ENCODE data around the gene SHMT2.

Gene SHMT2

DNA sequence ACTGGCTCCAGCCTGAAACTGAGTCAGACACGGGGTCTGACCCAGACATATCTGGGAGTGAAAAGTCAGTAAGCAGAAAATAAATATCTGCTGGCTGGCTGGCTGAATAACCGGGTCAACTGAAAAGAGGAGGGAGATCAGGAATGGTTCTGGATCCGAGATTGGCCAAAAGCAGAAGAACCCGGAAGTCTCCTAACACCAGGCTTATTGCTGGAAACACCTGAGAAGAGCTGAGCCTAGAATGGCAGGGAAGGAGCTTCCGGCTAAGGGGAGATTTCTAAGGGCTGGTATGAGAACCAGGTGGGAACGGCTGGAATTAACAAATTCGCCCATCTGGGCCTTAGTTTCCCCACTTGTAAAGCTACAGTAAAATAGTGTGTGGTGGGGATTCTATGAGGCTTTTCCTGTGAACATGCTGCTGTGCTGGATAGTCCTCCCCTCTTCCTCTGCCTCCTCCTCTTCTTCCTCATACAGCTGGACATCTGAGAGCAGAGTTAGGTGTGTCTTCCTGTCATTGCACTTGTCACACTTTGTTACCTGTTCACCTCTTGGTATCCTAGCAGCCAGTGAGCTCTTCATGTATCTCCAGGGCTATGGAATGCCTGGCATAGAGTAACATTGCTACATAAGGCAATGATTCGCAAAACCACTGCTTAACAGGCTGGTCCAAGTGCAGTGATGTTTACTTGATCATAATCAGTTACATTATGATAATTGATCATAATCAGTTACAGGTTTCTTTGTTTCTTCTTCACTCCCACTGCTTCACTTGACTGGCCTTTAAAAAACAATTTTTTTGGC, 2.0 kb upstream of the SHMT2 start:
- ChIA-PET POLR2A (interaction anchor here (0.5 to 1.4 kb wide), 2 partner anchors 9 to 517 kb away, joined by 3 to 5 read pairs; partner anchors contain the start of gene TSPAN31), CTCF (interaction anchor here (1.1 to 22.8 kb wide), 7 partner anchors 9 to 231 kb away, joined by 3 to 403 read pairs (median 10); partner anchors contain the start of genes GLI1, NXPH4 and STAC3)
- TF ChIP-seq, protein P1, sequence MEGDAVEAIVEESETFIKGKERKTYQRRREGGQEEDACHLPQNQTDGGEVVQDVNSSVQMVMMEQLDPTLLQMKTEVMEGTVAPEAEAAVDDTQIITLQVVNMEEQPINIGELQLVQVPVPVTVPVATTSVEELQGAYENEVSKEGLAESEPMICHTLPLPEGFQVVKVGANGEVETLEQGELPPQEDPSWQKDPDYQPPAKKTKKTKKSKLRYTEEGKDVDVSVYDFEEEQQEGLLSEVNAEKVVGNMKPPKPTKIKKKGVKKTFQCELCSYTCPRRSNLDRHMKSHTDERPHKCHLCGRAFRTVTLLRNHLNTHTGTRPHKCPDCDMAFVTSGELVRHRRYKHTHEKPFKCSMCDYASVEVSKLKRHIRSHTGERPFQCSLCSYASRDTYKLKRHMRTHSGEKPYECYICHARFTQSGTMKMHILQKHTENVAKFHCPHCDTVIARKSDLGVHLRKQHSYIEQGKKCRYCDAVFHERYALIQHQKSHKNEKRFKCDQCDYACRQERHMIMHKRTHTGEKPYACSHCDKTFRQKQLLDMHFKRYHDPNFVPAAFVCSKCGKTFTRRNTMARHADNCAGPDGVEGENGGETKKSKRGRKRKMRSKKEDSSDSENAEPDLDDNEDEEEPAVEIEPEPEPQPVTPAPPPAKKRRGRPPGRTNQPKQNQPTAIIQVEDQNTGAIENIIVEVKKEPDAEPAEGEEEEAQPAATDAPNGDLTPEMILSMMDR (IDR thresholded peaks at IDR 0.05; ENCODE audit: control extremely low read depth, extremely low read depth, low read depth, missing control alignments) = no peak
- no peak for DNase-seq (ENCODE audit: extremely low spot score)

DNA sequence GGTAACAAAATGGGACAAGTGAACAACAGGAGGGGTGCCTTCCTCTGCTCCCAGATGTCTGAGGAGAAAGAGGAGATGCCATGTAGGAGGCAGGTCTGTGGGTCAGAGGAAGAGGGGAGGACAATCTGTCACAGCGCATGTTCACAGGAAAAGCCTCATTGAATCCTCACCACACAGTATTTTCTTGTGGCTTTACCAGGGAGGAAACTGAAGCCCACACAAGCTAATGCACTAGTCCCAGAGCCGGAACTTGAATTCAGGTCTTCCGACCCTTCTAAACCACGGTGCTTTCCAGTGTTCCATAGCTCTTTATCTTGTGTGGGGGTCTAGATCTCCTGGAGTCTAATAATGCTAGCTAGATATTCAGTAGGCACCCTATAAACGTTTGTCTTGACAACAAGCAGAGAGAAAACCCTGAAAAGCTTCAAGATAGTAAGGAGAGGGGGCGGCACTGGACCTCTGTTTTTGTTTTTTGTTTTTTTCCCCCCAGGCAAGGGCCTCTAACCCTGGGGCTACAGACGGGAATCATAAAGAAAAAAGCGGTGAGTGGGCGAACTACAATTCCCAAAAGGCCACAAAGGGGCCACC, 371 bp upstream of the SHMT2 start:
- CTCF ChIA-PET = interaction anchor here (0.8 to 22.8 kb wide), 14 partner anchors 10 to 234 kb away, joined by 3 to 403 read pairs (median 4); partner anchors contain the start of genes NXPH4 and STAT6
- DNase-seq (ENCODE audit: extremely low spot score) = no peak
- POLR2A ChIA-PET = interaction anchor here (0.6 to 2.3 kb wide), 8 partner anchors 11 to 304 kb away, joined by 3 to 32 read pairs (median 6); partner anchors contain the start of genes DDIT3 and LRP1
- TF ChIP-seq, protein P1 (IDR thresholded peaks at IDR 0.05; ENCODE audit: control extremely low read depth, extremely low read depth, low read depth, missing control alignments) = no peak

DNA sequence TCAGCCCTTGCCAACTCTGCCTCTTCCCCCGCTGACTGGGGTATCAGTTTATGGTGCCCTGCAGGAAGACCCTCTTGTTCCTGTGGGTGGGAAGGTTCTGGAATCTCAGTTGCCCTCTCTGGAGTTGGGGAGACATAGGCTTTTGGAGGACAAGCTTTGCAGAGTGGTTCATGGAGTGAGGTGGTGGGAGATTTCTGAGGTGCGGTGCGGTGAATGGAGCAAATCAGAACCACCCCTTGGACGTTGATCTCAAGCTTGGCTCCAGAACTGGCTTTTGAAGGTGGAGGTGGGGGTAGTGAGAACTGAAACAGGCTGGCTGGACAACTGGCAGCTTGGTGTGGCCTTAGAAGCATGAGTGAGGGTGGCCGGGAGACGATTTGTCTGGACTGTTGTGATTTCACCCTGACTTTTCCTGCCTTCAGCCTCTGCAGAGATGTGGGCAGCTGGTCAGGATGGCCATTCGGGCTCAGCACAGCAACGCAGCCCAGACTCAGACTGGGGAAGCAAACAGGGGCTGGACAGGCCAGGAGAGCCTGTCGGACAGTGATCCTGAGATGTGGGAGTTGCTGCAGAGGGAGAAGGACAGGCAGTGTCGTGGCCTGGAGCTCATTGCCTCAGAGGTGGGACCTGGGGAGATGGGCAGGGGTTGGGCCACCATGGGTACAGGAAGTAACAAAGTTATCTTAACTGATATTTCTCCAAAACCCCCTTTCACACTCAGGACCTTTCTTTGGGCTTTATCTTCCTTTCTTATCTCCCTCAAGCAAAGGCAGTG, 1.1 kb downstream of the SHMT2 start:
- POLR2A ChIA-PET = interaction anchor here (1.7 to 2.3 kb wide), 2 partner anchors 10 to 13 kb away, joined by 6 to 32 read pairs; no protein-coding TSS in a partner anchor
- CTCF ChIA-PET = interaction anchor here (1.0 to 22.8 kb wide), 8 partner anchors 10 to 378 kb away, joined by 3 to 403 read pairs (median 6); partner anchors contain the start of genes NXPH4 and STAT6
- TF ChIP-seq, protein P1 (IDR thresholded peaks at IDR 0.05; ENCODE audit: control extremely low read depth, extremely low read depth, low read depth, missing control alignments) = no peak
- no peak for DNase-seq (ENCODE audit: extremely low spot score)

DNA sequence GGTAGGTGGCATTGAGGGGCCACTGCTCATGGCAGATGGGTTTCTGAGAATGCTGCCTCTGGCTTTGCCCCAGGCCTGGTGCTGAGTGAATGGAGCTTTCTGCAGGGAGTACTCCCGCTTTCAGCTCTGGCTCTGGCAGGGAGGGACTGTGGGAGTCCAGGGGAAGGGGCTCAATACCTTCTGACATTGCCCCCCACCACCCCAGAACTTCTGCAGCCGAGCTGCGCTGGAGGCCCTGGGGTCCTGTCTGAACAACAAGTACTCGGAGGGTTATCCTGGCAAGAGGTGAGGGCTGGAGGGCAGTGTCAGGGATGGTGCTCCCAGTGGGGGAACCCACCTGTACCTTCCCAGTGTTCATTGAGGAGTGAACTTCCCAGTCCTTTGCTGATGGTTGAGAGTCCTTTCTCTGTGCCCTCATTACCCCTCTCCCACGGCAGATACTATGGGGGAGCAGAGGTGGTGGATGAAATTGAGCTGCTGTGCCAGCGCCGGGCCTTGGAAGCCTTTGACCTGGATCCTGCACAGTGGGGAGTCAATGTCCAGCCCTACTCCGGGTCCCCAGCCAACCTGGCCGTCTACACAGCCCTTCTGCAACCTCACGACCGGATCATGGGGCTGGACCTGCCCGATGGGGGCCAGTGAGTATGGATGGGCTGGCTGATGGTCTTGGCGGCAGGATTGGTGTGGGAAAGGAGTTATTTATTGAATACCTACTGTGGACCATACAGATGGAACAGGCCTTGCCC, 1.9 kb downstream of the SHMT2 start:
- DNase-seq (ENCODE audit: extremely low spot score) = no peak
- TF ChIP-seq, protein P1 (IDR thresholded peaks at IDR 0.05; ENCODE audit: control extremely low read depth, extremely low read depth, low read depth, missing control alignments) = no peak
- ChIA-PET POLR2A (interaction anchor here (2.3 kb wide), 1 partner anchor 9 kb away, joined by 32 read pairs; no protein-coding TSS in a partner anchor), CTCF (interaction anchor here (1.0 to 22.8 kb wide), 3 partner anchors 9 to 378 kb away, joined by 3 to 403 read pairs (median 348); partner anchors contain the start of gene NXPH4)

DNA sequence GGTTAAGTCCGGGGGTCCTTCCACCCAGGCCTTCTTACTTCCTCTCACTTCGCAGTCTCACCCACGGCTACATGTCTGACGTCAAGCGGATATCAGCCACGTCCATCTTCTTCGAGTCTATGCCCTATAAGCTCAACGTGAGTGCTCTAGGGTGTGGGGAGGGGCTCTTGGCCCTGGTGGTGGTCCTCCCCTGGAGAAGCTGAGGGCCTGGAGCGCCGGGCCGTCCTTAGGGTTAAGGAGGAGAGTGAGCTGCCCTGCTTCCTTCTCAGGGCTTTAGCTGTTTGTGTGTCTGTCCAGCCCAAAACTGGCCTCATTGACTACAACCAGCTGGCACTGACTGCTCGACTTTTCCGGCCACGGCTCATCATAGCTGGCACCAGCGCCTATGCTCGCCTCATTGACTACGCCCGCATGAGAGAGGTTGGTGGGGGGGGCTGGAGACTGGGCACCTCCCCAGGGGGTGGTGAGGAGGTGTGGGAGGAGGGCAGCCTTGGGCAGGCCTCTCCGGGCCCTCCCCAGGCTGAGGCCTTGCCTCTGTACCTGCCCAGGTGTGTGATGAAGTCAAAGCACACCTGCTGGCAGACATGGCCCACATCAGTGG, 2.7 kb downstream of the SHMT2 start:
- TF ChIP-seq, protein P1 (IDR thresholded peaks at IDR 0.05; ENCODE audit: control extremely low read depth, extremely low read depth, low read depth, missing control alignments) = no peak
- CTCF ChIA-PET = interaction anchor here (0.9 to 22.8 kb wide), 4 partner anchors 9 to 227 kb away, joined by 3 to 403 read pairs (median 176); partner anchors contain the start of genes GLI1 and NXPH4
- POLR2A ChIA-PET = no interaction called here
- no peak for DNase-seq (ENCODE audit: extremely low spot score)

Data from GM10248 (cell line).